T-helper 1 cell (primary cell): ENCODE data around the gene TIMM21.

Experiments
- DNase-seq, 5 donors: peaks; one replicate each; pipeline ENCODE4 v3.0.0-alpha.2; 2012 to 2020

Gene TIMM21

GRCh38 chr18:74148543-74149070, 284 bp downstream of the TIMM21 start:
- DNase-seq: no peak

DNA sequence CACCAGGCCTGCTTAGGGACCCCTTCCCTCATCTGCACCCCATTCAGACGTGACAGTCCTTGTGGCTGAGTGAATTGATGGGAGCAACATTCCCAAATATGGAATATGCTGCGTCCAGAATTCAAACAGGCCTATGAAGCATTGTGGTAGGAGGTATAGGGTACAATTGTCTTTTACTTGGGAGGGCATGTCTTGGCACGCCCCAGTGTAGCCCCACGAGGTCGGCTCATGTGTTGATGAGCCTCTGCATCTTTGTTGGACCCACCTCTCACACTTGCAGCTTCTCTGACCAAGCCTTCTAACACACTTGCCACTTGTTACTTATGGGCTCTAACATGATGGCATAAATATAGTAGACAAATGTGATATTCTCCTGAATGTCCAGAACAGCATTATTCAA, 1.6 kb downstream of the TIMM21 start:
- no peak for DNase-seq

DNA sequence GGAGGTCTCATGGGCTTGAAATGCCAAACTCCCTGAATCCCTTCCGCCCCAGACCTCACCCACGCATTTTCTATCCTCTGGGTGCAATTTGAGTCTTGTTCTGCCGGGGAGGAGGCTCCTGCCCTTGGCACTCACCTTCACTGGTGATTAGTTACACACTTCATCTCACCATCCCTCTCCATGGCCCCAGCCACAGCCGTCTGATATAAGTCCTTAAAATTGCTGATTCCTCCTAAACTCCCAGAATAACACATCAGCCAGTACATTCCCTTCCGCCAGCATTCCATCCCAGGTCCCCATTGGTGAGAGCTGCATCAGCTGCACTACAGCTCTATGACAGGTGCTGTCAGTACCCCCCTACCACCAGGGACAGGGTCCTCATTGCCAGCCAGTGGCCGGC, 3.9 kb downstream of the TIMM21 start:
- no peak for DNase-seq

GRCh38 chr18:74152857-74153256, 4.5 kb downstream of the TIMM21 start:
- no peak for DNase-seq

- no peak for DNase-seq
These were observed 5.1 kb downstream of the TIMM21 start for GRCh38 chr18:74153377-74153776.

DNA sequence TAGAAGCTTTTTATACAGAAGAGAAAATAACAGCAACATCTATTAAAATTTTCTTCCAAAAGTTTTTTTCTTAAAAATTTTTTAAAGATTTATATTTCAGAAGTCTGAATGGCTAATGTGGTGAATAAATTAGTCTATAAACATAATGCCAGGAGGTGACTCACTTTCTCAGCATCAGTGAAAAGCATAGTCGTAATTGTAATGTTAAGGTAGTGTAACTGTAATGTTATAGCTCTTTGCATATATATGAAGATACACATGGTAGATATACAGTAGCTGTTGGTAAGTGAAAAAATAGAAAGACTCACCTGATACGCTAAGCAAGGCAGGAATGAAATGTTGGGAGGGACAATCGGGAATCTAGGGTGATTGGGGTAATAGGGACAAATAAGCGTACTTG, 5.5 kb downstream of the TIMM21 start:
- DNase-seq: no peak

- no peak for DNase-seq
These were observed 6.4 kb downstream of the TIMM21 start for GRCh38 chr18:74154716-74155115.

- DNase-seq: no peak
These were observed 7.0 kb downstream of the TIMM21 start for GRCh38 chr18:74155276-74155675.

- no peak for DNase-seq
These were observed 14.8 kb downstream of the TIMM21 start for GRCh38 chr18:74163019-74163660.

- DNase-seq: no peak
These were observed 18.1 kb downstream of the TIMM21 start for GRCh38 chr18:74166386-74166785.

DNA sequence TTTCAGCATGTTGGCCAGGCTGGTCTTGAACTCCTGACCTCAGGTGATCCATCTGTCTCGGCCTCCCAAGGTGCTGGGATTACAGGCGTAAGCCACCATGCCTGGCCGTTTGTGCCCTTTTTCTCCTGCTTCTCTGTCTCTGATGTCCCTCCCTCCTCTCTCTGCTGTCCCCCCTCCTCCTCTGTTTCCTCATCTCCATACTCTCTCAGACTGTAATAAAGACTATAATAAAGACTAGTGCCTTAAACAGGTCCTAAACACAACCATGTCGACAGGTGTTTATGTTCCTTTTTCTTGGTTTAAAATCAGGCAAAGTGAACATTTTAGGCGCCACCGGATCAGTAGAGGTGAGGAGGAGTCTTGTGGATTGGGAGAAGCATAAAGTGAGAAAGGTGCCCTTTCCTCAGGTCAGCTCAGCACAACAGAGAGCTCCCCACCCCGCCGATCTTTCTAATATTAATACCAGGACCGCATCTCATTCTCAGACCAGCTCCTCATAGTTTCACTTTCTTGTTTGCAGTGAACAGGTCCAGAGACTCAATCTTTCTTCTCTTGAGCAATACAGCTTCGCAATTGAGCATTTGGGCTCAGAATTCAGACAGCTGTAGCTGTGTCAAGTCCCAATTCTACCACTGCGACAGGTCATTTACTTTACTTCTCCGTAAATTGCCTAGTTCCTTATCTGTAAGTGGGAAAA, 23.7 kb downstream of the TIMM21 start:
- DNase-seq: no peak

GRCh38 chr18:74172697-74173433, 24.5 kb downstream of the TIMM21 start:
- DNase-seq: no peak

GRCh38 chr18:74173434-74173750, 25.1 kb downstream of the TIMM21 start:
- DNase-seq: no peak

- no peak for DNase-seq
These were observed 27.3 kb downstream of the TIMM21 start for GRCh38 chr18:74175658-74176057.

- DNase-seq: no peak
These were observed 30.6 kb downstream of the TIMM21 start for GRCh38 chr18:74178884-74179283.

DNA sequence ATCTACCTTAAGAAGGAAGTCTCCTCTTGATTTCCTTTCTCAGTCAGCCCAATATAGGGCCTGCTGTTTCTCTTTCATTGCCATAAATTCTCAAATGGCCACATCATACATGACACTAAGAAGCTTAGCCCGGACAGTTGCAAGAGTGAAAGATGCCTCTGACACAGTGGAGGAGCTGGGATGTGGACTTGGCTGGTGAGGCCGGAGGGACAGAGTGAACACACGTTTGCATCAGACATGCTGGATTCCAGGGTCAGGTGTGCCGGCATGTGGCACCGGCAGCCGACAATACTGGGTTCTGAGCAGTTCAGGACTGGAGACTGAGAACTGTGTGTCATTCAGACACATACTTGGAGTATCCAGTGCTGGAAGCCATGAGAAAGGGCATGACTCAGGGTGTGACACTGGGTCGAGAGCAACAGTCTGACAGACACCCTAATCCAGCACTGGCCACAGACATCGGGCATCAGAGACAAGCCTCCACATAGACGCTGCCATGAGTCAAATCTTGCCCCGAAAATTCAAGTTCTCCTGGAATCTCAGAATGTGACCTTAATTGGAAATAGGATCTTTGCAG, 31.4 kb downstream of the TIMM21 start:
- DNase-seq: no peak

GRCh38 chr18:74182335-74182734, 34.0 kb downstream of the TIMM21 start:
- no peak for DNase-seq

GRCh38 chr18:74183130-74183529, 34.8 kb downstream of the TIMM21 start:
- no peak for DNase-seq

GRCh38 chr18:74184875-74185274, 36.6 kb downstream of the TIMM21 start:
- no peak for DNase-seq

DNA sequence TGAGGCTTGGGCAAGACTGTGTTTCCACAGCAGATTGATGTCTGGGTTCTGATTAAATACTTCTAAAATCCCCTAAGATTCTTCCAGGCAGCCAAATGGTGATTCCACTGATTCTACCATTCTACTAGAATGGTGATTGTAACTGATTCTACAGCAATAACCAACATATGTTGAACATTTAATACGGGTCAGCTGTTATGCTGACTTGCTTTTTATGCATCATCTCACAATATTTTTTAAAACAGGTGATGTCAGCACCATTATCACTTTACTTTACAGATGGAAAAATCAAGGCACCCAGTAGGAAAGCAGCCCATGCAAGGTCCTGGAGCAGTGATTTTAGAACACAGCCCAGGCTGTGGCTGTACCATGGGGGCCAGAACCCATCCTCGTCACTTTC, 37.5 kb downstream of the TIMM21 start:
- DNase-seq: no peak

- DNase-seq: no peak
These were observed 38.3 kb downstream of the TIMM21 start for GRCh38 chr18:74186661-74187060.

DNA sequence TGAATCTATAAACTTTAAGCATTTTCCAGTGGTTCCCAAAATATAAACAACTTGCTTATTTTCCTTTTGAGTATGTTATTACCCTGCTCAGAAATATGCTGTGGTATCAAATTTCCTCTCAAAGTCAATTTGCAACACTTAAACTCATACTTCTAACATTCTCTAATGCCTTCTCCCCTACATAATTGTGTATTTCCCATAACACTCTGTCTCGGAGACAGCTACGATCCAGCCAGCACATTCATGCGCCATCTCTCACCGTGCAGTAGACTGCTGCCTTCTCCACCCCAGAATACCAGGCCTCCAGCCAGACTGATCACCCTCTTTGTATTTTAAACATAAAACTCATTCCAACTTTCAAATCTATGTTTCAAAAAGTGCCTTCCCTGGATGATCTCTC, 41.8 kb downstream of the TIMM21 start:
- no peak for DNase-seq

DNA sequence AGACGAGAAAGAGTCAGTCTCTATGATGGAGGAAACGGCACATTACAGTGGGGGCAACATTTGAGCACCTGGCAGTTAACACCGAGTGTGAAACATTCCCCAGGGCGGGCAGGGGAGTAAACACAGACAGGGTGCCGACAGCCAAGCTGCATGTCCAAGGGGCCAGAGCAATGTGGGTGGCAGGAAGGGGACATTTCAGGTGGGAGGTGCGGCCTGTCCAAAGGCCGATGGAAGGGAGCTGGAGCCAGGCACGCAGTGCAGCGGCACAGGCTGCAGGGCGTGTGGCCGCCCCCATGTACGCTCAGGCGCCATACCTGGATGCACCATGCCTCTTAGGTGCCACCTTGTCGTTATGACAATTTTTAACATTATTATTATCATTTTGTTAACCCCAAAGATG, 43.3 kb downstream of the TIMM21 start:
- no peak for DNase-seq

- no peak for DNase-seq
These were observed 46.4 kb downstream of the TIMM21 start for GRCh38 chr18:74194691-74195090.
